NCI-H1436 (cell line): ENCODE measurements around the gene RPL37A.
A peak's percentile ranks its signal among the peaks of the same experiment; 100 is the strongest.
"Not testable (repeated sequence)": the region's sequence is repeated elsewhere in the genome, so short reads cannot be mapped to it uniquely, and the experiment has no call there.

Source experiments
- DNase-seq: peaks from one replicate; lab custom pipeline; 2025; lab: John Stamatoyannopoulos, UW

The RPL37A gene

GRCh38 chr2:216517447-216518225 is 19.0 kb downstream of the RPL37A start:
- no peak for DNase-seq

GRCh38 chr2:216518566-216519119 is 20.0 kb downstream of the RPL37A start:
- DNase-seq, result not testable (repeated sequence)

- DNase-seq, result peak; percentile 78
Measured at GRCh38 chr2:216519154-216519762, 20.6 kb downstream of the RPL37A start.

GRCh38 chr2:216520112-216520511 is 21.5 kb downstream of the RPL37A start:
- DNase-seq, result no peak

- DNase-seq, result no peak
Measured at GRCh38 chr2:216522892-216523502, 24.4 kb downstream of the RPL37A start.

- DNase-seq, result no peak
Measured at GRCh38 chr2:216525972-216526371, 27.3 kb downstream of the RPL37A start.

- DNase-seq, result no peak
Measured at GRCh38 chr2:216526939-216527338, 28.3 kb downstream of the RPL37A start.

- DNase-seq, result no peak
Measured at GRCh38 chr2:216527600-216527999, 29.0 kb downstream of the RPL37A start.

- no peak for DNase-seq
Measured at GRCh38 chr2:216532562-216532961, 33.9 kb downstream of the RPL37A start.

- no peak for DNase-seq
Measured at GRCh38 chr2:216533609-216534008, 35.0 kb downstream of the RPL37A start.

GRCh38 chr2:216534809-216535208 is 36.2 kb downstream of the RPL37A start:
- DNase-seq, result no peak

GRCh38 chr2:216535454-216535995 is 36.9 kb downstream of the RPL37A start:
- DNase-seq, result no peak

GRCh38 chr2:216536734-216537210 is 38.1 kb downstream of the RPL37A start:
- DNase-seq, result no peak

GRCh38 chr2:216537366-216537765 is 38.7 kb downstream of the RPL37A start:
- DNase-seq, result no peak

- DNase-seq, result no peak
Measured at GRCh38 chr2:216538538-216538937, 39.9 kb downstream of the RPL37A start.

GRCh38 chr2:216539120-216539519 is 40.5 kb downstream of the RPL37A start:
- no peak for DNase-seq

- peak; percentile 71 for DNase-seq
Measured at GRCh38 chr2:216539791-216540241, 41.2 kb downstream of the RPL37A start.

GRCh38 chr2:216540920-216541319 is 42.3 kb downstream of the RPL37A start:
- DNase-seq, result no peak

GRCh38 chr2:216541505-216541904 is 42.9 kb downstream of the RPL37A start:
- DNase-seq, result no peak

GRCh38 chr2:216545359-216545758 is 46.7 kb downstream of the RPL37A start:
- no peak for DNase-seq

GRCh38 chr2:216546241-216546640 is 47.6 kb downstream of the RPL37A start:
- DNase-seq, result no peak

- DNase-seq, result no peak
Measured at GRCh38 chr2:216546641-216547403, 48.2 kb downstream of the RPL37A start.
